ENCODE data around the gene MBD3.

MBD3 gene

DNA sequence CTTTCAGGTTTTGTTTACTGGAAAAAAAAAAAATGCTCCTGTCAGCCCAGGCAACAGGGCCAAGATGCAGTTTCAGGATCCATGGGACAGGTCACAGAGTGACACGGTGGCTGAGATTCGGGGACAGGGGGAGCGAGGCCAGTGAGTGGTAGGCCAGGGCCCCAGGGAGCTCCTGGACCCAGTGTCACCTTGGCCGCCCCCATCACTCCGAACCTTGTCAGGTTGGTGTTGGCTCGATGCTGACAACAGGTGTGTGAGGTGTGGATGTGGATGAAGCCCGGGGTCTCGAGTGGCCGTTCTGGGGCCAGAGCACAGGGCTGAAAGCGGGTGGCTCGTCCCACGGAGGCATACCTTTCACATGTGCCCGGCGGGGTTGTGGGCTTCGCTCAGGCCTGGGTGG is 18.7 kb upstream of the MBD3 start:
- Histone ChIP-seq H3K27me3 (ENCODE audit: control insufficient read depth in 2 of 2, insufficient read depth in 2 of 2, low read length in 2 of 2) (no peaks in the 10 kb centered on the region), H3K4me1 (ENCODE audit: control insufficient read depth in 2 of 2, insufficient read depth in 2 of 2, low read length in 2 of 2) (peaks cover under 1 to 5% of the 10 kb centered on the region in 2 donors), H3K4me3 (ENCODE audit: low read length in 2 of 2) (no peak overlapping the region), H3K27ac (ENCODE audit: low read depth in 2 of 2, low read length in 2 of 2) (no peak overlapping the region), H3K9ac (ENCODE audit: low read depth in 1 of 2, low read length in 2 of 2) (no peak overlapping the region), H3K9me3 (ENCODE audit: control insufficient read depth in 2 of 2, low read length in 2 of 2) (no peaks in the 10 kb centered on the region), H3K36me3 (ENCODE audit: control insufficient read depth in 2 of 2, insufficient read depth in 2 of 2, low read length in 2 of 2) (peaks cover 40% of the 10 kb centered on the region in 2 donors)

DNA sequence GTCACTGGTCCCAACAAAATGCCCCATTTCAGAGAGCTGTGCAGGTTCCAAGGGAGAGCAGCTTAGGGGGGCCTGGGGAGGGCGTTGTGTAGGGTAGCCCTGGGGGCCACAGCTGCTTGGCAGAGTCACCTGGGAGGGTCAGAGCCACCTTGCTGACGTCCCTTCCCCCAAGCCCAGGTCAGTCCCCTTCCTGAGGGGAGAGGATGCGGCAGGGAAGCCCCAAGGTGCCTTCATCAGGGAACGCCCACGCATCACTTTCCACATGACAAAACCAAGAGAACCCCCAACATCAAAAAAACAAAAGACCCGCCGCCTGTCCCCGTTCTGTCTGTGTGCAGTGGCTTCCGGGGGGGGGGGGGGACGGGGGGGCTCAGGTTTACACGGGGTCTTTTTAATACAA is 17.9 kb upstream of the MBD3 start:
- Histone ChIP-seq H3K27ac (ENCODE audit: low read depth in 2 of 2, low read length in 2 of 2) (no peak overlapping the region), H3K36me3 (ENCODE audit: control insufficient read depth in 2 of 2, insufficient read depth in 2 of 2, low read length in 2 of 2) (peaks cover 36 to 40% of the 10 kb centered on the region in 2 donors), H3K4me1 (ENCODE audit: control insufficient read depth in 2 of 2, insufficient read depth in 2 of 2, low read length in 2 of 2) (peaks cover 6 to 13% of the 10 kb centered on the region in 2 donors), H3K9me3 (ENCODE audit: control insufficient read depth in 2 of 2, low read length in 2 of 2) (no peaks in the 10 kb centered on the region), H3K4me3 (ENCODE audit: low read length in 2 of 2) (no peak overlapping the region), H3K9ac (ENCODE audit: low read depth in 1 of 2, low read length in 2 of 2) (no peak overlapping the region), H3K27me3 (ENCODE audit: control insufficient read depth in 2 of 2, insufficient read depth in 2 of 2, low read length in 2 of 2) (no peaks in the 10 kb centered on the region)

DNA sequence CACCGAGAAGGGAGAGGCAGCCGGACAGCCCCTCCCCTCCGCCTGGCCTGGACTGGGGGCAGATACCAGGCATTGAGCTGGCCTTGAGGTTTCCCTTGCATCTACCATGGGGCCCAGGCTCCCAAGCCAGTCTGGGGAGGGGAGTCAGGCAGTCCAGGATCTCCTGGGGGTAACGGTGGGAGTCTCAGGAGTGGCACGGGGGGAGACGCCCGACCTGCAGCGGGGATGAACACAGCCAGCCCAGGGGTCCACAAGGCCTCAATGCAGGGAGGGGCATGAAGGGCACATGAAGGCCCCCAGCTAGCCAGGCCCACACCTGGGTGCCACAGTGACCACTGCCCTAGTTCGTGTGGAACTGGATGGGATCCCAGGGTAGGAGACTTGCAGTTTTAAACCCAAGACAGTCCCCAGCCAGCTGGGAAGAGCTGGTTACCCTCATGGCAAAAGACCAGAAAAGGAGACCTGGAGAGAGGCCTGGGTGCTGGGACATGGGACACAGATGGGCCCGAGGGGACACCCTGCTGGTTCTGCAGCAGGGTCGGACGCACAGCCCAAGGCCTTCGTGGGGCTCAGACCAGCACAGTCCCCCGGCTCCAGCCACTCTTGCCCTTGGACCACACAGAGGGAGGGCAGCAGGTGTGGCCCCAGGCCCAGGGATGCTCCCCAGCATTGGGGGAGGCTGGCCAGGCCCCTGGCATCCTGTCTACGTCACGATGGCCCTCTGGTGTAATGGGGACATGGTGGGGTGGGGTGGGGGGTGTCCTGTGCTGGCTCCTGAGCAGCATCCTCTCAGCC is 17.2 kb upstream of the MBD3 start:
- peaks cover 31 to 36% of the 10 kb centered on the region in 2 donors for H3K36me3 ChIP-seq (ENCODE audit: control insufficient read depth in 2 of 2, insufficient read depth in 2 of 2, low read length in 2 of 2)

DNA sequence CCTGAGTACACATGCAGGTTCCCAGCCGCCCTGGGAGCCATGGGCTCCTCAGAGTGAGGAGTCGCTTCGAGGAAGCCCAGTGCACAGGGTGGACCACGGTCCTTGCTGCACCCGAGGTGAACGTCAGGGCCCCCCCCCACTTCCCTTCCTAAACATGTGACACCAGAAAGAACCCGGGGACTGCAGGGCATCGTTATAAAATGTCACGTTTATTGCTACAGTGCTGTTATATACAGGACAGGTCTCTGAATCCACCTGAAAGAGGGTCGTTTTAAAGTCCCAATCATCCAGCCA is 16.4 kb upstream of the MBD3 start:
- H3K27ac ChIP-seq (ENCODE audit: low read depth in 2 of 2, low read length in 2 of 2): no peak overlapping the region
- H3K9me3 ChIP-seq (ENCODE audit: control insufficient read depth in 2 of 2, low read length in 2 of 2): no peaks in the 10 kb centered on the region
- H3K4me3 ChIP-seq (ENCODE audit: low read length in 2 of 2): no peak overlapping the region
- H3K27me3 ChIP-seq (ENCODE audit: control insufficient read depth in 2 of 2, insufficient read depth in 2 of 2, low read length in 2 of 2): no peaks in the 10 kb centered on the region
- peaks cover 26 to 31% of the 10 kb centered on the region in 2 donors for H3K36me3 ChIP-seq (ENCODE audit: control insufficient read depth in 2 of 2, insufficient read depth in 2 of 2, low read length in 2 of 2)
- no peak overlapping the region for H3K9ac ChIP-seq (ENCODE audit: low read depth in 1 of 2, low read length in 2 of 2)
- H3K4me1 ChIP-seq (ENCODE audit: control insufficient read depth in 2 of 2, insufficient read depth in 2 of 2, low read length in 2 of 2): peaks cover 11 to 19% of the 10 kb centered on the region in 2 donors

More for the DNA sequence above, 17.2 kb upstream of the MBD3 start:
- no peaks in the 10 kb centered on the region for H3K9me3 ChIP-seq (ENCODE audit: control insufficient read depth in 2 of 2, low read length in 2 of 2)
- no peak overlapping the region for H3K9ac ChIP-seq (ENCODE audit: low read depth in 1 of 2, low read length in 2 of 2)
- no peak overlapping the region for H3K4me3 ChIP-seq (ENCODE audit: low read length in 2 of 2)
- H3K27ac ChIP-seq (ENCODE audit: low read depth in 2 of 2, low read length in 2 of 2): no peak overlapping the region
- H3K27me3 ChIP-seq (ENCODE audit: control insufficient read depth in 2 of 2, insufficient read depth in 2 of 2, low read length in 2 of 2): no peaks in the 10 kb centered on the region
- peaks cover 6 to 15% of the 10 kb centered on the region in 2 donors for H3K4me1 ChIP-seq (ENCODE audit: control insufficient read depth in 2 of 2, insufficient read depth in 2 of 2, low read length in 2 of 2)

DNA sequence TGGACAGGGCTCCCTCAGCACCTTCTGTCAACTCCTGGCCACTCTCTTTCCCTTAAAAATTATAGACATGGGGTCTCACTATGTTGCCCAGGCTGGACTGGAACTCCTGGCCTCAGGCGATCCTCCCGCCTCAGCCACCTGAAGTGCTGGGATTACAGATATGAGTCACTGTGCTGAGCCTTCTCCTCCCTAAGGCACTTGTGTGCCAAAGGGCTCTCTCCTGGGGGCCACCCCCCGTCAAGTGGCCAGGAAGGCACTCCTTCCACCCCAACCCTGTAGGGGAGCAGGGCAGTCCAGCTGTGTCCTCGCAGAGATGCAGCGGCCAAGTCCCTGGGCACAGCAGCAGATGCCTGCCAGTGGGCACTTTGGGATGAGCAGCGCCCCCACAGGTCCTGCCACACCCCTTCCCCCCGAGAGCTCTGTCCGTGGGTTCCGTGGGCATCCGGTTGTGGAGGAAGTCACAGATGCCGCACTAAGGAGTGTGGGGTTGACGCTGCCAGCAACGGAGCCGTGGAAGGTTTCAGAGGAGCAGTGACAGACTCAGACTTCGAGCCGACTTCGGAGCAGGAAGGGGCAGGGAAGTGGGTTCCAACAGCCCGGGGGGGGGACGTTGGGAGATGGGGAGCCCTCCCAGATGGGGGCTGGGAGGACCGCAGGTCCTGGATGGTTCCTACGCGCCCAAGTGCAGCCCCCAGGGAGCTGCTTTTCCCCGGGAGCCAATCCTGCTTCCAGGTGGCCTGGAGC is 15.9 kb upstream of the MBD3 start:
- H3K4me3 ChIP-seq (ENCODE audit: low read length in 2 of 2): no peak overlapping the region
- H3K9ac ChIP-seq (ENCODE audit: low read depth in 1 of 2, low read length in 2 of 2): no peak overlapping the region
- H3K9me3 ChIP-seq (ENCODE audit: control insufficient read depth in 2 of 2, low read length in 2 of 2): no peaks in the 10 kb centered on the region
- peaks cover 22 to 26% of the 10 kb centered on the region in 2 donors for H3K36me3 ChIP-seq (ENCODE audit: control insufficient read depth in 2 of 2, insufficient read depth in 2 of 2, low read length in 2 of 2)
- peaks cover 12 to 19% of the 10 kb centered on the region in 2 donors for H3K4me1 ChIP-seq (ENCODE audit: control insufficient read depth in 2 of 2, insufficient read depth in 2 of 2, low read length in 2 of 2)
- H3K27me3 ChIP-seq (ENCODE audit: control insufficient read depth in 2 of 2, insufficient read depth in 2 of 2, low read length in 2 of 2): no peaks in the 10 kb centered on the region
- H3K27ac ChIP-seq (ENCODE audit: low read depth in 2 of 2, low read length in 2 of 2): no peak overlapping the region

DNA sequence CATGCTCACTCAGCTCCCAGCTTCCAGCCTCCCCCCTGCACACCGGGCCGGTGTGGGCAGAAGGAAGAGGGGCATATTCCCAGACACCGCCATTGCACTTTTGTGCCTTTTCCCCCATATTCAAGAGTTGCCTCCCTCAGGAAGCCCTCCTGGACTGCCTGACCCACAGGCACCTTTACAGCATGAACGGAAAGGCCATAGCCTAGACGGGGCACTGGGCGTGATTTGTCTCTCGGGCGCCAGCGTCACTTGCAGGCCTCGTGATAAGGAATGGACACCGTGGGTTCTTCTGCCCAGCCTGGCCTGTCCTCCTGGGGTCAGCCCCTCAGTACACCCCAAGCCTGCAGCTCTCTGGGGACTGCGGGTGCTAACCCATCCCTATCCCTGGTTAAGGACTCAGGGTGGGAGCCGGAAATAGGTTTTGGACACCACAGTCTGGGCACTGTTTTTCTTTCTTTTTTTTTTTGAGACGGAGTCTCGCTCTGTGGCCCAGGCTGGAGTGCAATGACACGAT is 13.5 kb upstream of the MBD3 start:
- H3K4me1 ChIP-seq (ENCODE audit: control insufficient read depth in 2 of 2, insufficient read depth in 2 of 2, low read length in 2 of 2): peaks cover 12 to 24% of the 10 kb centered on the region in 2 donors
- peak overlapping the region; percentile 94 to 97 for H3K27ac ChIP-seq (ENCODE audit: low read depth in 2 of 2, low read length in 2 of 2)
- H3K9me3 ChIP-seq (ENCODE audit: control insufficient read depth in 2 of 2, low read length in 2 of 2): no peaks in the 10 kb centered on the region
- H3K36me3 ChIP-seq (ENCODE audit: control insufficient read depth in 2 of 2, insufficient read depth in 2 of 2, low read length in 2 of 2): peaks cover 5 to 7% of the 10 kb centered on the region in 2 donors
- H3K4me3 ChIP-seq (ENCODE audit: low read length in 2 of 2): peak overlapping the region; percentile 86 to 94
- peak overlapping the region; percentile 71 to 81 for H3K9ac ChIP-seq (ENCODE audit: low read depth in 1 of 2, low read length in 2 of 2)
- H3K27me3 ChIP-seq (ENCODE audit: control insufficient read depth in 2 of 2, insufficient read depth in 2 of 2, low read length in 2 of 2): no peaks in the 10 kb centered on the region

DNA sequence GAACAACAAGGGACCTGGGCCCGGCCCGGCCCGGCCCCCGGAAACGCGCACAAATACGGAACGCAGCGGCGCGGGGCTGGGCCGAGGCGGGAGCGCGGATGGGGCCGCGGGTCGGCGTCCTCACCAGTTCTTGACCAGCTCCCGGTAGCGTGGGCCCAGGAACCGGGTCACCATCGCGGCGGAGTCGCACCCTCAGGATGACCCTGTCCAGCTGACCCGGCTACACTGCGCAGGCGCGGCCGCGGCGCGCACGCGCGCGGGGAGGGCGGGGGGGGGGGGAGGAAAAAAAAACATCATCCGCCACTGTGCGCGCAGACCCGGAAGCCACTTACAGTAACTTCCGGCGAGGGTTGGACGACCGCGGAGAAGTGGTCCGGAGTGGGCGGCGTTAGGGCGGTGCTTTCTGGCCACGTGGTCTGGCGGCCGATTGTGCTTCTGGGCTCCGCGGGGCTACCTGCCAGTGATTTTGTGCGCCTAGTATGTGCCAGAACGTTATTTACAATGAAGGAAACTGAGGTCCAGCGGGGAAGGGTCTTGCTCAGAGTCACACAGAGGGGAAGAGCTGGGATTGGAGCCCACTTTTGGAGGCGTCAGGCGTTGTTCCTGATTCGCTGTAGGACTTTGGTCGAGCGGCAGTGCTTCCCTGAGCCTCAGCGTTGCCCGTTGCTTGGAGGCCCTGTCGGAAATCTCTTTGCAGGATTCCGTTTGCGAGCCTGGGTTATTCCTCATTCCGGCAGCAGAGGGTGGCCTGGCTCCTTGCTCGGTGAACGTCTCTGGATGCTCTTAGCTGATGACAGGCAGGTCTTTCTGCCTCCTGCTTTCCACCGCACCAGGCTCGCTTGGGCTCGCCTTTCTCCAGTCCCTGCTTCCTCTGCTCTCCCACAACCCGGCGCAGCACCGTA is 12.8 kb upstream of the MBD3 start, which contains the start of gene UQCR11:
TSS of gene UQCR11 (minus strand) at position 227 of the 902 bp plus-strand sequence. CDS start at position 174, 53 bp downstream.
- peak within 1 kb of the TSS; percentile 94 to 97 for H3K27ac ChIP-seq (ENCODE audit: low read depth in 2 of 2, low read length in 2 of 2)
- H3K27me3 ChIP-seq (ENCODE audit: control insufficient read depth in 2 of 2, insufficient read depth in 2 of 2, low read length in 2 of 2): no peaks in the 10 kb centered on the region
- peak within 1 kb of the TSS; percentile 88 to 89 for H3K9ac ChIP-seq (ENCODE audit: low read depth in 1 of 2, low read length in 2 of 2)
- H3K4me3 ChIP-seq (ENCODE audit: low read length in 2 of 2): peak within 1 kb of the TSS; percentile 86 to 94
- H3K9me3 ChIP-seq (ENCODE audit: control insufficient read depth in 2 of 2, low read length in 2 of 2): no peaks in the 10 kb centered on the region
- H3K4me1 ChIP-seq (ENCODE audit: control insufficient read depth in 2 of 2, insufficient read depth in 2 of 2, low read length in 2 of 2): peaks cover 12 to 24% of the 10 kb centered on the region in 2 donors
- H3K36me3 ChIP-seq (ENCODE audit: control insufficient read depth in 2 of 2, insufficient read depth in 2 of 2, low read length in 2 of 2): peaks cover 3 to 5% of the 10 kb centered on the region in 2 donors

DNA sequence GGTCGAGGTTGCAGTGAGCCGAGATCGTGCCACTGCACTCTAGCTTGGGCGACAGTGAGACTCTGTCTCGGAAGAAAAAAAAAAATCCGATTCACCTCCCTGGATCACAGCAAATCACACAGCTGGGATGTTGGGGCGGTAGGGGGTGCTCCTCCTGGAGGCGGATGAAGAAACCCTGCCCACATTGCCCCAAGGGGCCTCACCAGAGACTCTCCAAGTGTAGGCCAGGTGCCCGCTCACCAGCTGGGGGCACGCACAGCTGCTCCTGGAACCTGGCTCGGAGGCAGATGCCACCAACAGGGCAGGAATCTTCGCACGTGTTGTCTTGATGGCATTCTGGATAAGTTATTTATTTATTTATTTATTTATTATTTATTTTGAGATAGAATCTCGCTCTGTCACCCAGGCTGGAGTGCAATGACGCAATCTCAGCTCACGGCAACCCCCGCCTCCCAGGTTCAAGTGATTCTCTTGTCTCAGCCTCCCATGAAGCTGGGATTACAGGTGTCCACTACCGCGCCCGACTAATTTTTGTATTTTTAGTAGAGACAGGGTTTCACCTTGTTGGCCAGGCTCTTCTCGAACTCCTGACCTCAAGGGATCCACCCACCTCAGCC is 9.5 kb upstream of the MBD3 start:
- no peaks in the 10 kb centered on the region for H3K9me3 ChIP-seq (ENCODE audit: control insufficient read depth in 2 of 2, low read length in 2 of 2)
- no peaks in the 10 kb centered on the region for H3K27me3 ChIP-seq (ENCODE audit: control insufficient read depth in 2 of 2, insufficient read depth in 2 of 2, low read length in 2 of 2)
- H3K9ac ChIP-seq (ENCODE audit: low read depth in 1 of 2, low read length in 2 of 2): no peak overlapping the region
- H3K27ac ChIP-seq (ENCODE audit: low read depth in 2 of 2, low read length in 2 of 2): no peak overlapping the region
- H3K36me3 ChIP-seq (ENCODE audit: control insufficient read depth in 2 of 2, insufficient read depth in 2 of 2, low read length in 2 of 2): peaks cover 10 to 23% of the 10 kb centered on the region in 2 donors
- no peak overlapping the region for H3K4me3 ChIP-seq (ENCODE audit: low read length in 2 of 2)
- H3K4me1 ChIP-seq (ENCODE audit: control insufficient read depth in 2 of 2, insufficient read depth in 2 of 2, low read length in 2 of 2): peaks cover 12 to 24% of the 10 kb centered on the region in 2 donors

DNA sequence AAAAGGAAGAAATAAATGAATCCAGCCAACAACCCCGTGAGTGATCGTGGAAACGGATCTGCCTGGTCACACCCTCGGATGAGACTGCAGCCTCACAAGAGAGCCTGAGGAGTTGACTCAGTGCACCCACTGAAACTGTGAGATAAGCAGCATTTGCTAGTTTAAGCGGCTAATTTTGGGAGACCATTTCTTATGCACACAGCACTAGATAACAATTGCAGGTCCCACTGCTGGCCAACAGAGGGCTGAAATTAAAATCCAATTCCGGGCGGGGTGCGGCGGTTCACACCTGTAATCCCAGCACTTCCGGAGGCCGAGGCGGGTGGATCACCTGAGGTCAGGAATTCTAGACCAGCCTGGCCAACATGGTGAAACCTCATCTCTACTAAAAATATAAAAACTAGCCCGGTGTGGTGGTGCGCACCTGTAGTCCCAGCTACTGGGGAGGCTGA is 9.0 kb upstream of the MBD3 start:
- H3K27ac ChIP-seq (ENCODE audit: low read depth in 2 of 2, low read length in 2 of 2): no peak overlapping the region
- peaks cover 12 to 29% of the 10 kb centered on the region in 2 donors for H3K36me3 ChIP-seq (ENCODE audit: control insufficient read depth in 2 of 2, insufficient read depth in 2 of 2, low read length in 2 of 2)
- H3K9me3 ChIP-seq (ENCODE audit: control insufficient read depth in 2 of 2, low read length in 2 of 2): no peaks in the 10 kb centered on the region
- peaks cover 12 to 22% of the 10 kb centered on the region in 2 donors for H3K4me1 ChIP-seq (ENCODE audit: control insufficient read depth in 2 of 2, insufficient read depth in 2 of 2, low read length in 2 of 2)
- no peak overlapping the region for H3K9ac ChIP-seq (ENCODE audit: low read depth in 1 of 2, low read length in 2 of 2)
- H3K4me3 ChIP-seq (ENCODE audit: low read length in 2 of 2): no peak overlapping the region
- no peaks in the 10 kb centered on the region for H3K27me3 ChIP-seq (ENCODE audit: control insufficient read depth in 2 of 2, insufficient read depth in 2 of 2, low read length in 2 of 2)
